Astrocyte (in vitro differentiated cells and primary cell): ENCODE results near the gene UFSP1.

Experiments
- CTCF ChIP-seq: IDR thresholded peaks from 2 replicates; pipeline ENCODE4 v1.5.1; 2011; ENCODE audit warnings: low read depth, mild to moderate bottlenecking, inconsistent platforms, low read length, moderate library complexity; ENCODE audit not compliant: insufficient read depth
- EZH2 ChIP-seq: IDR thresholded peaks from 2 replicates; pipeline ENCODE4 v1.6.1; 2012; ENCODE audit warnings: mild to moderate bottlenecking, low read length, inconsistent platforms; ENCODE audit not compliant: insufficient read depth

GRCh38 chr7:100860702-100861615 lies 28.6 kb downstream of the UFSP1 start:
- TF ChIP-seq CTCF (no peak), EZH2 (no peak)
